GM18868 (cell line): Measurements from ENCODE around the gene CCDC110.
A peak's percentile ranks its signal among the peaks of the same experiment; 100 is the strongest.

Source experiments
- ATAC-seq: cut with Tn5 transposase; IDR thresholded peaks from one replicate; pipeline ENCODE4 v1.9.1; 2021; ENCODE audit warnings: mild to moderate bottlenecking, moderate library complexity; ENCODE audit not compliant: unreplicated experiment

Gene CCDC110

DNA sequence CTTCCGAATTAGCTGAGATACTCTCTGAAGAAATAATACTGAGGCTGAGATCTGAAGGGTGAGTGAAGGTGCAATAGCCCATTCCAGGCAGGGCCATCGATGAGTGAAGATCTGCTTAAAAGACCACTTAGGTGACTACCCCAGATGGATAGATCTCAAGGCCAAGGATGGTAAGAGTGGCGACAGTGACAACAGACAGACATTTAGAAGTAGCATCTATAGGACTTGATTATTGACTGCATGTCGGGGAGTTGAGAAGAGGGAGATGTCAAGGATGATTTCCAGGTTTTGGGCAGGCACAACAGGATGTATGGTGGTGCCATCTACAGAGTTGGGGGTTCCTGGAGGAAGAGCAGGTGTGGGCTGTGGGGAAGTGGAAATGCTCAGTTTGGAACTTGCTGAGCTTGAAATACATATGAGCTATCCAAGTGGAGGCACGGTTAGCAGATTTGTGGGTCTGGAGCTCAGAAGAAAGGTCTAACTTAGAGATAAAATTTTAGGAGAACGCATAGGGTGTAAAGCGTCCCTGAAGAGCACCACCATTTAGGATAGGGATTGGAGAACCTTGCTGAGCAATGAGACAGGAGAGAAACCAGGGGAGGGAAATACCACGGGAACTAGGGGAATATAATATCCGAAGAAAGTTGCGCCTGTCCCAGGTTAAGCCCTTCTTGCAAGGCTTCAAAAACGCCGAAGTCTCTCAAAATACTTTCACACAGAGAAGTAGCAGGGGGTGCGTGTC, 46.5 kb downstream of the CCDC110 start:
- ATAC-seq: peak; percentile 2

- ATAC-seq: no peak
These were observed 50.0 kb downstream of the CCDC110 start for GRCh38 chr4:185421366-185422124.

DNA sequence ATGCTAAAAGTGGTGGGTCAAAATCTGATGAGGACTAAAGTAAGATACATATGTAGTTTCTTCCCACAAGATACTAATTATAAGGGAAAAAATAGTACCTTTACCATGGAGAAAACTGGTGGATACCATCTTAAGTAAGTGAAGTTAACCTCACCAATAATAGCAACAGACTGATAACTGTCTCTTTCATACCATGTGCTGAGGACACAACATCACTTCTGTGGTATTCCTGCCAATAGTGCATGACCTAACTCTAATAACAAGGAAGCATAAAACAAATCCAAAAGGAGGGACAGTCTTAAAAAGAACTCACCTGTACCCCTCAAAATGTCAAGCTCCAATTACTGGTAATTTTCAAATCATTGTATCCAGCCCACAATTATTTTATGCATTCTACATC, 54.6 kb downstream of the CCDC110 start:
- no peak for ATAC-seq

DNA sequence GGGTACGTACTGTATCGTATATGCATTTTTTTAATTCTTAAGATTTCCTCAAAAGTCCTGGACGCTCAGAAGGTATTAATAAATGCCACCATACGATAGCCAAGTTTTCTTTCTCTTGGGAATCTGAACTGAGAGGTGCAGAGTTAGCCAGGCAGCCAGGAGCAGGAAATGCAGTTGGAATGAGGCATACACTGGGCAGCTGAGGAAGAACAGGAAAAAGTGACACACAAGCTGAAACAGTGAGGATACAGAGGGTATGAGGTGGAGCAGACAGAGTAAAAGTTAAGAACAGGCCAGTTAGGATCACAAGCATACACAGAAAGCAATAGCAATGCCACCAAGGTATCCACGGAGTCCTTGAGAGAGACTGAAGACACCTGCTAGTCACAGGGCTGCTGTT, 59.1 kb downstream of the CCDC110 start:
- ATAC-seq: no peak

- ATAC-seq: no peak
These were observed 59.7 kb downstream of the CCDC110 start for GRCh38 chr4:185411849-185412248.

GRCh38 chr4:185408432-185408831, 63.1 kb downstream of the CCDC110 start:
- ATAC-seq: no peak

- ATAC-seq: peak; percentile 83
These were observed 66.1 kb downstream of the CCDC110 start for GRCh38 chr4:185405296-185405999.

DNA sequence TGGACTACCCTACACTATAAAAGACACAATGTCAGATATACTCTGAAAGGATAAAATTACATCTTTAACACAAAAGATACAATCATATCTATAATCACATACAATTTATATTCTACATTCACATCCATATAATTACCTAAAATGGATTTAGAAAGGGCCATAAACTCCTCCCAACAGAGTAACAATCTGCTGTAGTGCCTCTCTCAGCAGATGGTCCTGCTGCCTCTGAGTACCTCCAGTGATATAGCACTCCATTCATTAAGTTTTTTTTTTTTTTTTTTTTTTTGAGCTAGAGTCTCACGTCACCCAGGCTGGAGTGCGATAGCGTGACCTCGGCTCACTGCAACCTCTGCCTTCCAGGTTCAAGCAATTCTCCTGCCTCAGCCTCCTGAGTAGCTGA, 67.5 kb downstream of the CCDC110 start:
- ATAC-seq: no peak

GRCh38 chr4:185399466-185399865, 72.1 kb downstream of the CCDC110 start:
- ATAC-seq: no peak

DNA sequence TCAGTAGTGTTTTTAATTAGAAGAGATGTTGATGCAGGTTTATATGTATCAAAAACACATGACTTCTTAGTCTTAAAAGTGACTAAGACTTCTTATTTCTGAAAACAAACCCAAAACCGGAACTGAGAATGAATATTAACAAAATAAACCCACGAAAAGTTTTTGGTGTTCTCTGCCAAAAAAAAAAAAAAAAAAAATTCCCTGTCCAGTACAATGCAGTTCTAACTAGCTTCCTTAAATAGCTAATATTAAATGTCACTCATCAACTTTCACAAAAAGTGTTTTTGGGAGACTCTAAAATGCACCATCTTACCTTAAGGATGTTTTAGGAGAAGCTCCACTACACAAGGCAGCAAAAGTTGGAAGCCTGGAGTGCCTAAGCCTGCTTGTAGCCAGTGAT, 72.9 kb downstream of the CCDC110 start:
- no peak for ATAC-seq

DNA sequence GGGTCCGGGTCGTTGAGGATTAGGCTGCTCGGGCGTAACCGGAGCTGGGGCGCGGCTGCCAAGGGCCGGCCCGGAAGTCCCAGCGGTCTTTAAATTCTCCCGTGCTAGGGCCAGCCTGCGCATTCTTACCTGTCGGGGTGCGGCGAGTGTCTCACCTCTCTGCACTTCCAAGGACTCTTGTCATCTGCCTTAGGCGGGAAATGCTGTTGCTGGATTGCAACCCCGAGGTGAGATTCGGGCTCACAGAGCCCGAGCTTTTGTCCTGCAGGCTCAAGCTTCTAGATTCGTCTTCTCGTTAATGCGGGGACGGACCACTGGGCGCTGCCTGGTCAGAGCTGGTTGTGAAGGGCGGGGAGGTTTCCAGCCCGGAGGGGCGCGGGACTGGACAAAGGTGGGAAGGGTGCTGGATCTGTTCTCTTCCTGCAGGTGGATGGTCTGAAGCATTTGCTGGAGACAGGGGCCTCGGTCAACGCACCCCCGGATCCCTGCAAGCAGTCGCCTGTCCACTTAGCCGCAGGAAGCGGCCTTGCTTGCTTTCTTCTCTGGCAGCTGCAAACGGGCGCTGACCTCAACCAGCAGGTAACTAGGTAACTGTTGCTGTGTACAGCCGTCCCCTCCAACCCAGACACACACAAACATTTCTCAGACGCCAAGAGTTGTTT, 74.7 kb downstream of the CCDC110 start, which contains the start of gene ANKRD37:
ANKRD37 (plus strand) TSS at position 118 of the 662 bp plus-strand sequence; CDS start at position 201, 83 bp downstream.
- ATAC-seq: no peak

- ATAC-seq: peak; percentile 76
These were observed 75.4 kb downstream of the CCDC110 start for GRCh38 chr4:185395956-185396723.

- no peak for ATAC-seq
These were observed 76.1 kb downstream of the CCDC110 start, which contains the start of gene LRP2BP for GRCh38 chr4:185395238-185395955. TSS of gene LRP2BP (minus strand) at chr4:185395924. CDS start at chr4:185378186, 17,738 bp downstream.
